A549 (cell line): ENCODE results near the gene C10orf67. TPM values are rescaled to one million over a fixed set of nuclear protein-coding genes. Genes with fewer than 3 reads are reported as not detected.
"Not testable (repeated sequence)": the region's sequence is repeated elsewhere in the genome, so short reads cannot be mapped to it uniquely, and the experiment has no call there.

Experiments used
- ATAC-seq, 2 experiments: fragments of 200-7000 bp in 1 of 2; fragments of >200 bp in 1 of 2; cut with Nextera tagmentation in 1 of 2; cut with Tn5 transposase in 1 of 2; 3 replicates each; pipeline versions ENCODE4 v1.8.0 to v1.9.1; 2018 to 2020; ENCODE audit warnings: mild to moderate bottlenecking in 1 of 2, moderate library complexity in 1 of 2
- CTCF ChIA-PET: fragments of 300-600 bp; sonication (Branson Sonifier 250); formaldehyde crosslinking; extraction: SDS; loops from one replicate; lab custom pipeline; 2021; ENCODE audit warnings: antibody characterized with exemption, inconsistent platforms; lab: Yijun Ruan, JAX
- POLR2A ChIA-PET: fragments of 350-600 bp; formaldehyde crosslinking; extraction: SDS; loops from one replicate; lab custom pipeline; 2021; ENCODE audit warnings: antibody characterized with exemption, inconsistent platforms; lab: Yijun Ruan, JAX
- DNase-seq, 2 experiments: peaks; one replicate each; pipeline versions ENCODE4 v3.0.0 to v3.0.0-alpha.2; 2011 to 2016; ENCODE audit warnings: low read depth in 1 of 2, low spot score in 1 of 2
- FAIRE-seq: peaks from 2 replicates; lab custom pipeline; 2011; peaks lifted over from hg19 to GRCh38; lab: Jason Lieb, UNC
- H3K27ac ChIP-seq, 2 experiments: fragments of >200 bp; sonication (Bioruptor Twin); formaldehyde crosslinking; 3 replicates each; pipeline ENCODE4 v1.5.1; 2016 to 2017
- H3K4me1 ChIP-seq: fragments of >200 bp; sonication (Bioruptor Twin); formaldehyde crosslinking; 3 replicates; pipeline ENCODE4 v1.6.1; 2016
- H3K4me2 ChIP-seq: fragments of >200 bp; sonication (Bioruptor Twin); formaldehyde crosslinking; 3 replicates; pipeline ENCODE4 v1.6.1; 2016
- H3K4me3 ChIP-seq: fragments of >200 bp; sonication (Bioruptor Twin); formaldehyde crosslinking; 3 replicates; pipeline ENCODE4 v1.5.1; 2016
- H3K9me3 ChIP-seq: fragments of >200 bp; sonication (Bioruptor Twin); formaldehyde crosslinking; 3 replicates; pipeline ENCODE4 v1.6.1; 2016
- CBX2 ChIP-seq: fragments of 200-600 bp; sonication (generic); IDR thresholded peaks from 2 replicates; pipeline ENCODE4 v1.6.1; 2016; ENCODE audit warnings: low read depth, mild to moderate bottlenecking, borderline replicate concordance
- CBX8 ChIP-seq: fragments of 200-600 bp; sonication (generic); IDR thresholded peaks from 2 replicates; pipeline ENCODE4 v1.6.1; 2016
- CEBPB ChIP-seq, 2 experiments: fragments of >200 bp in 1 of 2; sonication (Bioruptor Twin) in 1 of 2; formaldehyde crosslinking in 1 of 2; IDR thresholded peaks; 2 replicates each; pipeline ENCODE4 v1.6.1; 2012 to 2016
- CHD4 ChIP-seq: fragments of 200-600 bp; sonication (generic); IDR thresholded peaks from 2 replicates; pipeline ENCODE4 v1.6.1; 2016; ENCODE audit warnings: antibody characterized with exemption, mild to moderate bottlenecking, borderline replicate concordance
- EHF ChIP-seq: fragments of 250-450 bp; sonication (Bioruptor Pico); IDR thresholded peaks from 2 replicates; pipeline ENCODE4 v1.5.0; 2020; ENCODE audit warnings: mild to moderate bottlenecking
- FOXS1 ChIP-seq: fragments of 250-450 bp; sonication (Bioruptor Pico); IDR thresholded peaks from 2 replicates; pipeline ENCODE4 v1.5.0; 2020; ENCODE audit warnings: mild to moderate bottlenecking, moderate library complexity
- HOXB13 ChIP-seq: fragments of 250-450 bp; sonication (Bioruptor Pico); IDR thresholded peaks from 2 replicates; pipeline ENCODE4 v1.5.0; 2020; ENCODE audit warnings: low read depth, mild to moderate bottlenecking, moderate library complexity
- JUN ChIP-seq, 2 experiments: fragments of >200 bp; sonication (Bioruptor Twin); formaldehyde crosslinking; IDR thresholded peaks; 2 replicates in 1 of 2; 3 replicates in 1 of 2; pipeline ENCODE4 v1.6.1; 2016 to 2017
- JUNB ChIP-seq: fragments of >200 bp; sonication (Bioruptor Twin); formaldehyde crosslinking; IDR thresholded peaks from 2 replicates; pipeline ENCODE4 v1.6.1; 2016
- KDM5A ChIP-seq: fragments of 200-600 bp; sonication (generic); IDR thresholded peaks from 2 replicates; pipeline ENCODE4 v1.6.1; 2016; ENCODE audit warnings: antibody characterized with exemption, mild to moderate bottlenecking
- MAFK ChIP-seq: fragments of 450-650 bp; IDR thresholded peaks from 2 replicates; pipeline ENCODE4 v1.6.1; 2014; ENCODE audit not compliant: partially characterized antibody
- MYC ChIP-seq: IDR thresholded peaks from 2 replicates; pipeline ENCODE4 v1.6.1; 2012; ENCODE audit warnings: mild to moderate bottlenecking, inconsistent platforms, low read length, improper control_type of control experiment, borderline replicate concordance
- NPAS2 ChIP-seq: fragments of 250-450 bp; sonication (Bioruptor Pico); IDR thresholded peaks from 2 replicates; pipeline ENCODE4 v1.8.0; 2022; ENCODE audit warnings: mild to moderate bottlenecking, moderate library complexity, borderline replicate concordance
- PHF8 ChIP-seq: fragments of 200-600 bp; sonication (generic); IDR thresholded peaks from 2 replicates; pipeline ENCODE4 v1.6.1; 2016; ENCODE audit warnings: low read depth, mild to moderate bottlenecking, antibody characterized with exemption, moderate library complexity, borderline replicate concordance
- POLR2A ChIP-seq: IDR thresholded peaks from 2 replicates; pipeline ENCODE4 v1.6.1; 2012; ENCODE audit warnings: mild to moderate bottlenecking, low read length
- RARB ChIP-seq: fragments of 250-450 bp; sonication (Bioruptor Pico); IDR thresholded peaks from 2 replicates; pipeline ENCODE4 v1.8.0; 2021; ENCODE audit warnings: mild to moderate bottlenecking, moderate library complexity
- RCOR1 ChIP-seq: fragments of 150-350 bp; IDR thresholded peaks from 2 replicates; pipeline ENCODE4 v1.6.1; 2014; ENCODE audit warnings: antibody characterized with exemption, low read length, low read depth
- ZC3H11A ChIP-seq: fragments of 450-650 bp; IDR thresholded peaks from 2 replicates; pipeline ENCODE4 v1.6.1; 2014; ENCODE audit warnings: antibody characterized with exemption, mild to moderate bottlenecking
- ZFP36 ChIP-seq: fragments of 450-650 bp; IDR thresholded peaks from 2 replicates; pipeline ENCODE4 v1.6.1; 2014; ENCODE audit warnings: borderline replicate concordance; ENCODE audit not compliant: partially characterized antibody
- WGBS: methylation state at CpG from one replicate; pipeline ENCODE4 v1.1.6; 2017; ENCODE audit errors: missing lambda C conversion rate; 5-methylcytosine and 5-hydroxymethylcytosine counted together
- polyA plus RNA-seq, 4 experiments: library from polyadenylated mRNA; depleted of rRNA in 3 of 4; stranded (reverse); fragments of >200 nt; fragmentation: RNase III in 1 of 4; extraction: RNeasy Plus Mini Kit Qiagen cat#74134 plus additional on column Dnase treatment in 1 of 4; gene quantifications; 2 replicates in 3 of 4; 3 replicates in 1 of 4; pipeline ENCODE4 v1.2.3, GENCODE V29; 2011 to 2017
- TF ChIP-seq, protein P1 (sequence below): fragments of >200 bp; sonication (Bioruptor Twin); formaldehyde crosslinking; IDR thresholded peaks from 2 replicates; pipeline ENCODE4 v1.6.1; 2016
- TF ChIP-seq, protein P2 (sequence below): fragments of >200 bp; sonication (Bioruptor Twin); formaldehyde crosslinking; IDR thresholded peaks from 3 replicates; pipeline ENCODE4 v1.6.1; 2016
- TF ChIP-seq, protein P3 (sequence below): fragments of 150-350 bp; IDR thresholded peaks from 2 replicates; pipeline ENCODE4 v1.6.1; 2014; ENCODE audit warnings: low read depth, mild to moderate bottlenecking, low read length
- TF ChIP-seq, protein P4 (sequence below): fragments of 200-600 bp; sonication (generic); IDR thresholded peaks from 2 replicates; pipeline ENCODE4 v1.6.1; 2016; ENCODE audit warnings: antibody characterized with exemption, mild to moderate bottlenecking, moderate library complexity

The C10orf67 gene
- polyA plus RNA-seq, 2 of the 4 experiments (the other 2 are of a cell fraction) = 0.06 to 0.09 TPM

DNA sequence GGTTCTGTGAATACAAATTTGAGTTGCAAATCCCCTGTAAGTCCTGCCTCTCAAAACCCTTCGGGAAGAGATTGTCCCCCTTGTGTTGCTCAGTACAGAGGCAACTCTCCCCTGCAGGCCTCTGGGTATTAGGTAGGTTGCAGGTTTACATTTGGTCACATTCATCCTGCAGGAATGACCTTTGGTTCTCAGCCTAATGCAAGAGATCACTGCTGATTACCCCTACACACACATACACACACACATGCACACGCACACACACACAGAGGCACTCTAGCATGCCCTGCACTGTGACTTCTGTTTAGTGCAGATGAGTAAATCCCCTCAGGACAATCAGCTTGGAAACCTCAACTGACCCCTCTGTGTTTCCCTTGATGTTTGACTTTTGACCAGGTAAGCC lies 69.2 kb downstream of the C10orf67 start (continued):
- TF ChIP-seq, protein P1, sequence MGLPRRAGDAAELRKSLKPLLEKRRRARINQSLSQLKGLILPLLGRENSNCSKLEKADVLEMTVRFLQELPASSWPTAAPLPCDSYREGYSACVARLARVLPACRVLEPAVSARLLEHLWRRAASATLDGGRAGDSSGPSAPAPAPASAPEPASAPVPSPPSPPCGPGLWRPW = no peak
- no peak for TF ChIP-seq FOXS1 (CRISPR knock-in tag)
- TF ChIP-seq, protein P2, sequence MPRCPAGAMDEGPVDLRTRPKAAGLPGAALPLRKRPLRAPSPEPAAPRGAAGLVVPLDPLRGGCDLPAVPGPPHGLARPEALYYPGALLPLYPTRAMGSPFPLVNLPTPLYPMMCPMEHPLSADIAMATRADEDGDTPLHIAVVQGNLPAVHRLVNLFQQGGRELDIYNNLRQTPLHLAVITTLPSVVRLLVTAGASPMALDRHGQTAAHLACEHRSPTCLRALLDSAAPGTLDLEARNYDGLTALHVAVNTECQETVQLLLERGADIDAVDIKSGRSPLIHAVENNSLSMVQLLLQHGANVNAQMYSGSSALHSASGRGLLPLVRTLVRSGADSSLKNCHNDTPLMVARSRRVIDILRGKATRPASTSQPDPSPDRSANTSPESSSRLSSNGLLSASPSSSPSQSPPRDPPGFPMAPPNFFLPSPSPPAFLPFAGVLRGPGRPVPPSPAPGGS = no peak
- no peak for TF ChIP-seq ZFP36
- TF ChIP-seq JUN (IDR thresholded peaks at IDR 0.05) = no peak
- TF ChIP-seq, all 56 proteins: peak for 0

DNA sequence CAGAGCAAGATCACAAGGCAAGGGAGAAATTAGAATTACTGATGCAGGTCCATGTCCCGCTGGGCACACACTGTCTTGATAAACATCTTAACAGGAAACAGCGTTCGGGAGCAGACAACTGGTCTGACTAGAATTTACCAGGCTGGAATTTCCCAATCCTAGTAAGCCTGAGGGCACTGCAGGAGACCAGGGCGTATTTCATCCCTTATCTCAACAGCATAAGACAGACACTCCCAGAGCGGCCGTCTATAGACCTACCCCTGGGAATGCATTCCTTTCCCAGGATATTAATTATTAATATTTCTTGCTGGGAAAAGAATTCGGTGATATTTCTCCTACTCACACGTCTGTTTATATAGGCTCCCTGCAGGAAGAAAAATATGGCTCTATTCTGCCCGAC lies 70.4 kb downstream of the C10orf67 start:
- CTCF ChIA-PET, H3K4me1 ChIP-seq, H3K4me3 ChIP-seq, H3K27ac ChIP-seq, POLR2A ChIA-PET, H3K4me2 ChIP-seq, ATAC-seq, FAIRE-seq, H3K9me3 ChIP-seq: not testable (repeated sequence)
- WGBS = 4% methylated on average over 9 of the region's 9 CpGs
- peak in 1 of 2 experiments; percentile 26 for DNase-seq

DNA sequence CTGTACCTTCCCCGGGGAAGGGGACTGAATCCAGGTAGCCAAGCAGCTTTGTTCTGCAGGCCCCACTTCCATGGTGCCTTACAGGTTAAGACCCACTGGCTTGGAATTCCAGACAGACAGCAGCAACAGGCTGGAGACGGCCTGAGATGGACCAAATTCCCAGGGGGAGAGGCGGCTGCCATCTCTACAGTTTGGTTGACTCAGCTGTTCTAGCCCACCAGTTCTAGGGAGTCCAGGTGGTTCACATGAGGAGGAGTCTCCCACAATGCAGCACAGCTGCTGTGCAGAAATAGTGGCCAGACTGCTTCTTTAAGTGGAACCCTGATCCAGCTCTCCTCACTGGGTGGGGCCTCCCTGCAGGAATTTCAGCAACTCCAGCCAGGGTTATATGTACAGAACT lies 74.1 kb downstream of the C10orf67 start:
- no peak overlapping the region for H3K27ac ChIP-seq
- no peak for ATAC-seq
- ChIA-PET POLR2A (no interaction called here), CTCF (interaction anchor here (0.9 kb wide), 1 partner anchor 112 kb away, joined by 3 read pairs; no protein-coding TSS in a partner anchor)
- no peak for FAIRE-seq
- no peak for DNase-seq
- TF ChIP-seq, protein P2 = no peak
- TF ChIP-seq, protein P3, sequence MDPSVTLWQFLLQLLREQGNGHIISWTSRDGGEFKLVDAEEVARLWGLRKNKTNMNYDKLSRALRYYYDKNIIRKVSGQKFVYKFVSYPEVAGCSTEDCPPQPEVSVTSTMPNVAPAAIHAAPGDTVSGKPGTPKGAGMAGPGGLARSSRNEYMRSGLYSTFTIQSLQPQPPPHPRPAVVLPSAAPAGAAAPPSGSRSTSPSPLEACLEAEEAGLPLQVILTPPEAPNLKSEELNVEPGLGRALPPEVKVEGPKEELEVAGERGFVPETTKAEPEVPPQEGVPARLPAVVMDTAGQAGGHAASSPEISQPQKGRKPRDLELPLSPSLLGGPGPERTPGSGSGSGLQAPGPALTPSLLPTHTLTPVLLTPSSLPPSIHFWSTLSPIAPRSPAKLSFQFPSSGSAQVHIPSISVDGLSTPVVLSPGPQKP = no peak
- TF ChIP-seq PHF8 = no peak
- TF ChIP-seq ZC3H11A = no peak
- no peak for TF ChIP-seq ZFP36
- no peak for TF ChIP-seq CBX2
- no peak for TF ChIP-seq POLR2A
- TF ChIP-seq MAFK = no peak
- TF ChIP-seq JUNB = no peak
- TF ChIP-seq CHD4 = no peak
- no peak overlapping the region for H3K4me2 ChIP-seq
- 13% methylated on average over 1 of the region's 3 CpGs for WGBS
- no peaks in the 10 kb centered on the region for H3K4me1 ChIP-seq
- peaks cover 4% of the 10 kb centered on the region; the same call in 1 of the 3 replicates for H3K9me3 ChIP-seq
- H3K4me3 ChIP-seq = no peak overlapping the region

DNA sequence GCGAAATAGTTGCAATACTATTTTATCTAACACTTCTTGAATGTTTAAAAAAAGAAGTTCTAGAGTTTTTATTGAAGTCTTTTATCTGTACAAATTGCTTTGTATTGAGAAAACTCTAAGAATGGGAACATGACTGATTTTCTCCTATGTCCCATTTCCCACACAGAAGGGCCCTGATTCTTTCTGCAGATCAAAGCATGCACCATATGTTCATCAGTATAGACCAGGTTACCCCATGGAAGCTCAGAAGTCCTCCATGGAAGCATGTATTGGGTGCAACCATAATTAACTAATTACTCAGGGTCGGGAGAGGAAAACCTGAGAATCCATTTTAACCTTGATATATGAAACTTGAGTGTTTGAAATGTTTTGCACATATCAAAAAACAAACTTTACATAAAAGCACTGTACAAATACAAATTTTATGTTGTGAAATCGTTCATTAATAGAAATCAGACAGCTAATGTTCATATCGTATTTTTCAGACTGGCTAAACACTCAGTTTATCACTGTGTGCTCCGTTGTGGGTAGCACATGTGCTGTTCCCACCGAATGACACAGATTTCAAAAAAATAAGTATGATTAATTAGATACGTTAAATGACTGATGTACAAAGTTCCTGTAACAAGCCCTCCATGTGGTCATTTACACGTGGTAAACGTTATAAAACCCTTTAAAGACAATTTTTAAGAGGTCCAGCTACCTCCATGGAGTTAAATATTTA lies 81.0 kb downstream of the C10orf67 start:
- ATAC-seq (no peak), FAIRE-seq (no peak), DNase-seq (no peak)
- H3K27ac ChIP-seq = no peak overlapping the region
- ChIA-PET CTCF (interaction anchor here (0.9 to 1.3 kb wide), 3 partner anchors 51 to 105 kb away, joined by 3 to 4 read pairs (median 3); no protein-coding TSS in a partner anchor), POLR2A (no interaction called here)
- no peak overlapping the region for H3K4me3 ChIP-seq
- H3K9me3 ChIP-seq = no peaks in the 10 kb centered on the region
- H3K4me1 ChIP-seq = no peaks in the 10 kb centered on the region
- no peak overlapping the region for H3K4me2 ChIP-seq
- 9% methylated on average over 9 of the region's 9 CpGs for WGBS
- no peak for TF ChIP-seq RCOR1
- TF ChIP-seq MYC = no peak
- TF ChIP-seq KDM5A = no peak
- TF ChIP-seq, protein P1 = no peak
- TF ChIP-seq ZC3H11A = no peak
- no peak for TF ChIP-seq CEBPB (IDR thresholded peaks at IDR 0.05)
- no peak for TF ChIP-seq NPAS2 (CRISPR knock-in tag)
- TF ChIP-seq RARB (CRISPR knock-in tag) = no peak
- no peak for TF ChIP-seq HOXB13 (CRISPR knock-in tag)
- TF ChIP-seq CBX2 = no peak
- no peak for TF ChIP-seq CBX8
- TF ChIP-seq, protein P4, sequence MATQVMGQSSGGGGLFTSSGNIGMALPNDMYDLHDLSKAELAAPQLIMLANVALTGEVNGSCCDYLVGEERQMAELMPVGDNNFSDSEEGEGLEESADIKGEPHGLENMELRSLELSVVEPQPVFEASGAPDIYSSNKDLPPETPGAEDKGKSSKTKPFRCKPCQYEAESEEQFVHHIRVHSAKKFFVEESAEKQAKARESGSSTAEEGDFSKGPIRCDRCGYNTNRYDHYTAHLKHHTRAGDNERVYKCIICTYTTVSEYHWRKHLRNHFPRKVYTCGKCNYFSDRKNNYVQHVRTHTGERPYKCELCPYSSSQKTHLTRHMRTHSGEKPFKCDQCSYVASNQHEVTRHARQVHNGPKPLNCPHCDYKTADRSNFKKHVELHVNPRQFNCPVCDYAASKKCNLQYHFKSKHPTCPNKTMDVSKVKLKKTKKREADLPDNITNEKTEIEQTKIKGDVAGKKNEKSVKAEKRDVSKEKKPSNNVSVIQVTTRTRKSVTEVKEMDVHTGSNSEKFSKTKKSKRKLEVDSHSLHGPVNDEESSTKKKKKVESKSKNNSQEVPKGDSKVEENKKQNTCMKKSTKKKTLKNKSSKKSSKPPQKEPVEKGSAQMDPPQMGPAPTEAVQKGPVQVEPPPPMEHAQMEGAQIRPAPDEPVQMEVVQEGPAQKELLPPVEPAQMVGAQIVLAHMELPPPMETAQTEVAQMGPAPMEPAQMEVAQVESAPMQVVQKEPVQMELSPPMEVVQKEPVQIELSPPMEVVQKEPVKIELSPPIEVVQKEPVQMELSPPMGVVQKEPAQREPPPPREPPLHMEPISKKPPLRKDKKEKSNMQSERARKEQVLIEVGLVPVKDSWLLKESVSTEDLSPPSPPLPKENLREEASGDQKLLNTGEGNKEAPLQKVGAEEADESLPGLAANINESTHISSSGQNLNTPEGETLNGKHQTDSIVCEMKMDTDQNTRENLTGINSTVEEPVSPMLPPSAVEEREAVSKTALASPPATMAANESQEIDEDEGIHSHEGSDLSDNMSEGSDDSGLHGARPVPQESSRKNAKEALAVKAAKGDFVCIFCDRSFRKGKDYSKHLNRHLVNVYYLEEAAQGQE = no peak
- no peak for TF ChIP-seq EHF
